Measurements from ENCODE around the gene SCD. TPM values are rescaled to one million over a fixed set of nuclear protein-coding genes. Genes with fewer than 3 reads are reported as not detected.

SCD gene
- total RNA-seq, 1 donor from 2014 or later, result 97.0 TPM

- no peak for DNase-seq (ENCODE audit: low spot score)
Observed at GRCh38 chr10:100396605-100397004, 49.6 kb downstream of the SCD start.

DNA sequence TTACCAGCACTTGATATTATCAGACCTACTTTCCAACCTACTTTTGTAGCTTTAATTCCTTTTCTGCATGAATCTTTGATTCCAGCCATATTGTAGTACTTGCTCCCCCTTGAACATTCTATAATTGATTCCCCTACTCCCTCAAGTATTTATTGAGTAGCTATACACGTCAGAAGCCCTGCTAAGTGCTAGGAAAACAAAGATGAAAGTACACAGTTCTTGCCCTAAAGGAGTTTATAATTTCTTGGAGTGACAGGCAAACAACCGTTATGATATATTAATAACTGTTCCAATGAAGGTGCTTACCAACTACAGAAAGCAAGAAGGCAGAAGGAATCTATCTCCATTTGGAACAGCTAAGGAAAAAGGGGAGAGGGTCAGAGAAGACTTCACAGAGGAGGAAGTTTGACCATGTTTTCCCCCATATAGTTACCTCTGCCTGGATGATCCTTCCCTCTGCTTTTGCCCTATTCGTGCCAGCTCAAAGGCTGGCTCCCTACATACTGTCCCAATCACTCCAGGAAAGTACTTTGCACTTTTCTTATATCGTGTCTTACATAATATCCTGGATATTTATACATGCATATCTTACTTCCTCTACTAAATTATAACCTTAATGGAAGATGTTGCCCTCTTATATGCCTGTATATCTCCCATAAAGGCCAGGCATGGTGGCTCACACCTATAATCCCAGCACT lies 54.7 kb downstream of the SCD start:
- no peak for DNase-seq (ENCODE audit: low spot score)

- no peak for DNase-seq (ENCODE audit: low spot score)
Observed at GRCh38 chr10:100403734-100404133, 56.7 kb downstream of the SCD start.

DNA sequence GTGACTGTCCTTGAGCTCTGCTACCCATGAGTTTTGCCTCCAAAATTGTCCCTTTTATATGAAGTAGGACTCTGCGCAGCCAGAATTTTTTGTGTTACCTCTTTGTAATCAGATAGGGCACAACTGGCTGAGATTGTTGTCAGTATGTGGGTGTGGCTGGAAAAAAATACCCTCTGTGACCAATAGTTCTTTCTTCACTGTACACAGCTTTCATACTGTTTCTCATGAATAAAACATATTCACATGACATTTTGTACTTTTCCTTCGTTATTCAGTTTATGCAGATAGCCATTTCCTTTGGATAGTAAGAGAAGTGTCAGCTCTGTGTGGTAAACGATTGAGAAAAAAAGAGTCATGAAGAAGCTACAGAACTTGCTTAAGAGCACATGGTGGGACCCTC lies 66.1 kb downstream of the SCD start:
- DNase-seq (ENCODE audit: low spot score), result no peak

Other genes starting within 250 kb of the SCD start
- gene ERLIN1, start 161.2 kb upstream of the SCD start, total RNA-seq, result 15.0 TPM
- gene CHUK, start 117.6 kb upstream of the SCD start, total RNA-seq, result 14.6 TPM
- 14.0 TPM for gene CWF19L1, start 79.6 kb upstream of the SCD start, total RNA-seq
- gene BLOC1S2, start 60.6 kb upstream of the SCD start, total RNA-seq, result 25.5 TPM
- gene PKD2L1, start 17.0 kb upstream of the SCD start, total RNA-seq, result not detected
- gene WNT8B, start 115.8 kb downstream of the SCD start, total RNA-seq, result not detected
- 13.5 TPM for gene SEC31B, start 172.6 kb downstream of the SCD start, total RNA-seq
- 140 TPM for gene NDUFB8, start 182.6 kb downstream of the SCD start, total RNA-seq
- 46.4 TPM for gene HIF1AN, start 188.7 kb downstream of the SCD start, total RNA-seq

All from mucosa of gallbladder (tissue), 1 donor.